Measurements from ENCODE around the gene C12orf54.
"Not testable (repeated sequence)": the region's sequence is repeated elsewhere in the genome, so short reads cannot be mapped to it uniquely, and the experiment has no call there.

DNA sequence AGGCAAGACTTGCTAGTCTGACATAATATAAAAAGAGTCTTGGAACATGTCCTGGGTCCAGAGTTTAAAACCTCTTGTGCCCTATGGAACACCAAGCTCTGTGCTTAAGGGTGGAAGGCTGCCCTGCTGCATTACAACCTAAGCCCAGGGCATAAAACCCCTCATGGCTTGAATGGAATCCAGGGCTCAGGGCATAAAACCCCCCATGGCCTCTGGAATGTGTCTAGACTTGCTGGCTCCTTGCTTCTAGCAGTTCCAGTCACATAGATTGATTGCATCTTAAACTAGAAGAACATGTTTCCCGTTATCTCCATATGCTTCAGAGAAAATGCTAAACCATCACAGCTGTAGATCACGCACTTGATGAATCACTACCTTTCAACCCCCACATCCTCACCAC lies 24.5 kb downstream of the C12orf54 start:
- TF ChIP-seq EZH2 (IDR thresholded peaks at IDR 0.05; ENCODE audit: low read length): not testable (repeated sequence)
- TF ChIP-seq, protein P1, sequence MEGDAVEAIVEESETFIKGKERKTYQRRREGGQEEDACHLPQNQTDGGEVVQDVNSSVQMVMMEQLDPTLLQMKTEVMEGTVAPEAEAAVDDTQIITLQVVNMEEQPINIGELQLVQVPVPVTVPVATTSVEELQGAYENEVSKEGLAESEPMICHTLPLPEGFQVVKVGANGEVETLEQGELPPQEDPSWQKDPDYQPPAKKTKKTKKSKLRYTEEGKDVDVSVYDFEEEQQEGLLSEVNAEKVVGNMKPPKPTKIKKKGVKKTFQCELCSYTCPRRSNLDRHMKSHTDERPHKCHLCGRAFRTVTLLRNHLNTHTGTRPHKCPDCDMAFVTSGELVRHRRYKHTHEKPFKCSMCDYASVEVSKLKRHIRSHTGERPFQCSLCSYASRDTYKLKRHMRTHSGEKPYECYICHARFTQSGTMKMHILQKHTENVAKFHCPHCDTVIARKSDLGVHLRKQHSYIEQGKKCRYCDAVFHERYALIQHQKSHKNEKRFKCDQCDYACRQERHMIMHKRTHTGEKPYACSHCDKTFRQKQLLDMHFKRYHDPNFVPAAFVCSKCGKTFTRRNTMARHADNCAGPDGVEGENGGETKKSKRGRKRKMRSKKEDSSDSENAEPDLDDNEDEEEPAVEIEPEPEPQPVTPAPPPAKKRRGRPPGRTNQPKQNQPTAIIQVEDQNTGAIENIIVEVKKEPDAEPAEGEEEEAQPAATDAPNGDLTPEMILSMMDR (optimal IDR thresholded peaks at IDR 0.05 in 1 of 3, IDR thresholded peaks at IDR 0.05 in 1 of 3, conservative IDR thresholded peaks at IDR 0.05 in 1 of 3; ENCODE audit: extremely low read depth in 1 of 3, insufficient read depth in 2 of 3, low read length in 3 of 3): not testable (repeated sequence)
